Measurements from ENCODE around the gene FOXE1. TPM values are rescaled to one million over a fixed set of nuclear protein-coding genes. Genes with fewer than 3 reads are reported as not detected.

Gene FOXE1
- total and polyA plus RNA-seq, 8 donors: 0.03 to 0.16 (median 0.08) TPM; not detected in 1

DNA sequence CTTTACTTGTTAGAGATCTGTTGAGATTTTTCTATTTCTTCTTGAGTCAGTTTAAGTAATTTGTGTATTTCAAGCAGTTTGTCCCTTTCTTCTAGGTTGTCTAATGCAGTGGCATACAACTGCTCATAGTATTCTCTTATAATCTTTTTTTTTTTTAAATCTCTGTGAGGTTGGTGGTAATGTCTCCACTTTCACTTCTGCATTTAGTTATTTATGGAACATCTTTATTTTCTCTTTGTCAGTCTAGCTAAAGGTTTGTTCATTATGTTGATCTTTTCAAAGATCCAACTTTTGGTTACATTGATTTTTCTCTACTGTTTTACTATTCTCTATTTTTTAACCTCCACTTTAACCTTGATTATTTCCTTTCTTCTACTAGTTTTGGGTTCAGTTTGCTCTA is 13.8 kb downstream of the FOXE1 start:
- ATAC-seq (no peak), DNase-seq (no peak), FAIRE-seq (no peak)
- H3K4me3 ChIP-seq: no peak overlapping the region
- no peak overlapping the region for H3K27ac ChIP-seq
- no peaks in the 10 kb centered on the region for H3K36me3 ChIP-seq
- no peaks in the 10 kb centered on the region for H3K27me3 ChIP-seq
- intact Hi-C loops (cut with DNase I): no loop called here
- no peaks in the 10 kb centered on the region for H3K4me1 ChIP-seq
- no peaks in the 10 kb centered on the region for H3K9me3 ChIP-seq
- TF ChIP-seq CTCF (IDR thresholded peaks at IDR 0.05): no peak

DNA sequence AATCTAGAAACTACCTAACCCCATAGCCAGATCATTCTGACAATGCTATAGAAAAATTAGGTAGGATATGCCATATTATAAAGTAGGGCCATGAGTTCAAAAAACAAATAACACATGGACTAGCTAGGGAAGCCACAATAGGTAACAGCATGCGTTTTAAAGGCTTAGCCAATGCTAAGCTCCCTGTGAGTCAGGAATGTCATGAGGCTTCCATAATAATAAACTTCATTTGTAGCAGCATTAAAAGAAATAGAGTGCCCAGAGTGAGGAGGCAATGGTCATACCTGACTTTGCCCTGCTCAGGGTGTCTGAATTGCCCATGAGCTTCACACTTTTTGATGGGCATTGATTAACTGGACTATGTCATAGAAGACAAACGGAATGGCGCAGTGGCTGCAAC is 15.8 kb downstream of the FOXE1 start:
- WGBS, 2 donors: 79 to 91% methylated on average over 3 of the region's 3 CpGs
- no peaks in the 10 kb centered on the region for H3K27me3 ChIP-seq

DNA sequence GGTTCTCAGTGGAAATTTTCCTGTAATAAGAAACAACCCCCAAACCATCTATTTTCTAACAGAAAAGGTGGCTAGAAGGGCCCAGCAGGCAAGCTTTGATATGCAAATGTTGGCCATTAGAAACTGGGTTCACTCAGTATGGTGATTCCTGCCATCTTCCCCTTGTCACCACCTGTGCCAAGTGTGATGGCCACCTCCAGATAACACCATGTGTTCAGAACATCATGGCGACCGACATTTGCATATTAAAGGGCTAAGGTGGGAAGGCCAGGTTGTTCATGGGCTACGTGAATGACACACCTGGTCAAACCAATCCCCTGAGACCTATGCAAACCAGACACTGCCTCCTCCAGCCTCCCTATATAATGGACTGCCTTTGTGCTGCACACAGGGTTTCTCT is 20.4 kb downstream of the FOXE1 start:
- no peaks in the 10 kb centered on the region for H3K9me3 ChIP-seq
- H3K4me1 ChIP-seq: no peaks in the 10 kb centered on the region
- ATAC-seq (no peak), DNase-seq (no peak), FAIRE-seq (no peak)
- H3K4me3 ChIP-seq: no peak overlapping the region
- 88 to 91% methylated on average over 3 of the region's 3 CpGs for WGBS, 2 donors
- TF ChIP-seq CTCF (IDR thresholded peaks at IDR 0.05): no peak
- intact Hi-C loops (cut with DNase I): no loop called here
- no peaks in the 10 kb centered on the region for H3K36me3 ChIP-seq
- no peak overlapping the region for H3K27ac ChIP-seq
- H3K27me3 ChIP-seq: no peaks in the 10 kb centered on the region

More for the DNA sequence above, 15.8 kb downstream of the FOXE1 start:
- H3K36me3 ChIP-seq: no peaks in the 10 kb centered on the region
- intact Hi-C loops (cut with DNase I): no loop called here
- TF ChIP-seq CTCF (IDR thresholded peaks at IDR 0.05): no peak
- H3K9me3 ChIP-seq: no peaks in the 10 kb centered on the region
- H3K4me3 ChIP-seq: no peak overlapping the region
- no peak for FAIRE-seq
- H3K27ac ChIP-seq: no peak overlapping the region
- no peak for DNase-seq
- no peak for ATAC-seq
- H3K4me1 ChIP-seq: no peaks in the 10 kb centered on the region

DNA sequence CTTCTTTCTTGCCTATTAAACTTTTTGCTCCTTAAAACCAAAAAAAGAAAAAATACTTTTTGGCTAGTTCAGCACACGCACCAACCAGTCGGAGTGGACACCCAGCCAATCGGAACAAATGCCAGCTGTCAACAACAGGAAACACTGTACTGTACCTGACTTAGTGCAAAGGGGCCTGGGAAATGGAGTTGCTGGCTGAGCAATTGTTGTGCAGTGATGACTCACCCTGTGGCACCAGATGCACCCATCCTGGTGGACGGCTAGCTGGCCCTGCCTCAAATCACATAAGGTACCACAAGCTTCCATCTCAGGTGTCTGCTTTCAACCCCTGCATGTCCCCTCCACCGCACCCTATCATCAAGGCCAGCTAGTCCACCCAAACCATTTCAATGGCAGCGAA is 20.9 kb downstream of the FOXE1 start:
- no peak for FAIRE-seq
- TF ChIP-seq CTCF (IDR thresholded peaks at IDR 0.05): no peak
- WGBS, 2 donors: 86% methylated on average over 6 of the region's 6 CpGs

GRCh38 chr9:97874624-97875023 is 21.6 kb downstream of the FOXE1 start:
- Histone ChIP-seq H3K36me3 (no peaks in the 10 kb centered on the region), H3K4me1 (no peaks in the 10 kb centered on the region), H3K9me3 (no peaks in the 10 kb centered on the region), H3K27ac (no peak overlapping the region), H3K27me3 (no peaks in the 10 kb centered on the region), H3K4me3 (no peak overlapping the region)
- FAIRE-seq (no peak), ATAC-seq (no peak), DNase-seq (no peak)
- intact Hi-C loops (cut with DNase I): no loop called here
- no peak for TF ChIP-seq CTCF (IDR thresholded peaks at IDR 0.05)
- 69 to 70% methylated on average over 6 of the region's 6 CpGs for WGBS, 2 donors

More for the DNA sequence above, 20.9 kb downstream of the FOXE1 start:
- no peak overlapping the region for H3K4me3 ChIP-seq
- ATAC-seq: peak in 2 of 4 donors; percentile 26 to 46
- H3K27me3 ChIP-seq: no peaks in the 10 kb centered on the region
- H3K36me3 ChIP-seq: no peaks in the 10 kb centered on the region
- H3K4me1 ChIP-seq: no peaks in the 10 kb centered on the region
- H3K27ac ChIP-seq: no peak overlapping the region
- no peaks in the 10 kb centered on the region for H3K9me3 ChIP-seq
- DNase-seq: no peak
- intact Hi-C loops (cut with DNase I): no loop called here
